ENCODE results near the gene USF1.

GRCh38 chr1:161091796-161092507 lies 46.2 kb upstream of the USF1 start:
- no peak for TF ChIP-seq POLR2A (IDR thresholded peaks at IDR 0.05)
- no peak for TF ChIP-seq EP300 (IDR thresholded peaks at IDR 0.05)
